Stimulated activated memory B cell treated with anti-CD40 and anti-IgM and Interleukin-4, amounts not matched to agents 10 μg/mL and 1 μg/mL and 100 μg/mL, for 72 hours (primary cell): ENCODE results near the gene TP53.
A peak's percentile ranks its signal among the peaks of the same experiment; 100 is the strongest.
"Not testable (repeated sequence)": the region's sequence is repeated elsewhere in the genome, so short reads cannot be mapped to it uniquely, and the experiment has no call there.

Source experiments
- ATAC-seq: fragments of 150-1000 bp; cut with Tn5 transposase; 2 replicates; pipeline ENCODE4 v1.10.0; 2021
- H3K27ac Mint-ChIP-seq: one replicate; pipeline ENCODE4 v1.8.0; 2022; ENCODE audit warnings: mild to moderate bottlenecking, mixed read lengths
- H3K27me3 Mint-ChIP-seq: one replicate; pipeline ENCODE4 v1.8.0; 2022; ENCODE audit warnings: mixed read lengths
- H3K36me3 Mint-ChIP-seq: one replicate; pipeline ENCODE4 v1.8.0; 2022; ENCODE audit warnings: mixed read lengths
- H3K4me1 Mint-ChIP-seq: one replicate; pipeline ENCODE4 v1.8.0; 2022; ENCODE audit warnings: mixed read lengths
- H3K4me3 Mint-ChIP-seq: one replicate; pipeline ENCODE4 v1.8.0; 2022; ENCODE audit warnings: mild to moderate bottlenecking, moderate library complexity, mixed read lengths
- H3K9me3 Mint-ChIP-seq: one replicate; pipeline ENCODE4 v1.8.0; 2022; ENCODE audit warnings: mixed read lengths

The TP53 gene

DNA sequence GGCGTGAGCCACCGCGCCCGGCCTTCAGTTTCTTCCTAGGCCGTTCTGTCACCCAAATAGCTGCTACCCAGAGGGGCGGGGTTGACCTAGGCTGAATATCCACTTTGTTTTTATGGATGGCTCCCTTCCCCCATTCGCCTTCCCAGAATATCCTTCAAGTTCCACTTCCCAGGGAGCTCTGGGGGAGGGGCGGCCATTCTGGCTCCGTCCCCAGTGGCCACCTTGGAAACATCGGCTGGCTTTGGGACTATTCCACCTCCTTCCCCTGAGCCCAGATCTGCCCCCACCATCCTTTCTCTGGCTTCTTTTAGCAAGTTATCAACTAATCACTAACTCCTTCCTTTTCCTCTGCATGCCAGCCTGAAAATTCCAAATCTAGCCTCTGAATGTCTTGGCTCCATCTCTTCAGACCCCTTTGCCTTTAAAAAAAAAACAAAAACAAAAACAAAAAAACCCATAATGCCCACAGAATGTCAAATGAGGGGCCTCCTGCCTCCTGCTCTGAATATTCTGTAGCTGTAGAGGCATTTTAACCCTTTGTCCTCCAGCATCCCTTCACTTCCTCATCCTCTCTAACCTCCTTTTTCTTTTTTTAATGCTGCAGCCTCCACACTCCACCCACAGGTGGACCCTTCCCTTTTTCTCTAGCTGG, 30.2 kb downstream of the TP53 start:
- H3K27me3 Mint-ChIP-seq: peaks cover 4% of the 10 kb centered on the region
- no peak overlapping the region for H3K27ac Mint-ChIP-seq
- peaks cover 2% of the 10 kb centered on the region for H3K9me3 Mint-ChIP-seq
- H3K4me1 Mint-ChIP-seq: peaks cover 27% of the 10 kb centered on the region
- H3K36me3 Mint-ChIP-seq: peaks cover 5% of the 10 kb centered on the region
- ATAC-seq: no peak
- no peak overlapping the region for H3K4me3 Mint-ChIP-seq

DNA sequence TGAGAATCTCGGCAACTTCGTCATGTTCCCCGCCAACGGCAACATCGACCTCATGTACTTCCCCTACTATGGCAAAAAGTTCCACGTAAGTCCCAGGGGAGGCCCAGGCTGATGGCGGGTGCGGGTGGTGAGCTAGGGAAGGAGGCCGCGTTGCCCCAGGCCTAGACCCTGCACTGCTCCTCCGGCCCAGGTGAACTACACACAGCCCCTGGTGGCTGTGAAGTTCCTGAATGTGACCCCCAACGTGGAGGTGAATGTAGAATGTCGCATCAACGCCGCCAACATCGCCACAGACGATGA, 31.8 kb downstream of the TP53 start:
- H3K4me3 Mint-ChIP-seq: no peak overlapping the region
- ATAC-seq: peak; percentile 65
- peaks cover 2% of the 10 kb centered on the region for H3K9me3 Mint-ChIP-seq
- H3K27ac Mint-ChIP-seq: peak overlapping the region; percentile 57
- H3K4me1 Mint-ChIP-seq: peaks cover 37% of the 10 kb centered on the region
- H3K36me3 Mint-ChIP-seq: peaks cover 5% of the 10 kb centered on the region
- peaks cover 20% of the 10 kb centered on the region for H3K27me3 Mint-ChIP-seq

- peaks cover 25% of the 10 kb centered on the region for H3K27me3 Mint-ChIP-seq
- H3K9me3 Mint-ChIP-seq: peaks cover 2% of the 10 kb centered on the region
- H3K27ac Mint-ChIP-seq: peak overlapping the region; percentile 57
- peaks cover 42% of the 10 kb centered on the region for H3K4me1 Mint-ChIP-seq
- peak; percentile 28 for ATAC-seq
- H3K36me3 Mint-ChIP-seq: peaks cover 5% of the 10 kb centered on the region
- no peak overlapping the region for H3K4me3 Mint-ChIP-seq
Observed at GRCh38 chr17:7654832-7655540, 32.3 kb downstream of the TP53 start.

- H3K4me1 Mint-ChIP-seq: peaks cover 45% of the 10 kb centered on the region
- no peak for ATAC-seq
- H3K27me3 Mint-ChIP-seq: peaks cover 43% of the 10 kb centered on the region
- no peak overlapping the region for H3K27ac Mint-ChIP-seq
- no peak overlapping the region for H3K4me3 Mint-ChIP-seq
- H3K9me3 Mint-ChIP-seq: peaks cover 2% of the 10 kb centered on the region
- peaks cover 5% of the 10 kb centered on the region for H3K36me3 Mint-ChIP-seq
Observed at GRCh38 chr17:7652388-7653356, 34.6 kb downstream of the TP53 start.

DNA sequence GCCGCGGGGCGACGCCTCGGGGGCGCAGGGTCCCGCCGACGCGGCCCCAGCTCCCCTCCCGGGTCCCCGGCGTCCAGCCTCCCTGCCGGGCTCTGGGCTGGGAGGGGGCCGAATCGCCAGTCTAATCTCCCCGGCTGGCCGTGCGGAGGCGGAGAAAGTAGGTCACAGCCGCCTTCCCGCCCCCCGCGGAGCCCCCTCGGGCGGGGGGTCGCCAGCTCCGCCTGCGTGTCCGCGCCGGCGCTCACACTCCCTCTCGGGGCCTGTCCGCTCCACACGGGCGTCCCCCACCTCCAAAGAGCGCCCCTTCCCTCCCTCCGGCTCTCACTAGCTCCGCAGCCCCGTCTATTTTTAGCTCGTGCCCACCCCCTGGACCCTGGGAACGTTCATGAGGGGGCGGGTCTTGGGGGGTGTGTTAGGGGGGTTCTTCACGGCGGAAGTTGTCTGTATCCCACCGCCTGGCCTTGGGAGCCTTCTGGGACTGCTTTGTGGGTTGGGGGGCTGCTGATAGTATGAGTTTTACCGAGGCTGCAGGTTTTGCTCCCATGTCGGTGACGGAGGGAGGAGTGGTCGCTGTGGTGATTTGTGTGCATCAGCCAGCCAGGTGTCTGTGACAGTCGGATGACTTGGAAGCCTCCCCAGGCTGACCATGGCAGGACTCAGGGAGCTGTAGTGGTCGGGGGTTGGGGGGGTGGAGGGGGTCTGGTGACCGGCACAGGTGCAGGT, 35.5 kb downstream of the TP53 start:
- Mint-ChIP-seq H3K27me3 (peaks cover 49% of the 10 kb centered on the region), H3K27ac (no peak overlapping the region)

GRCh38 chr17:7651097-7651664, 36.1 kb downstream of the TP53 start:
- ATAC-seq: no peak
- Mint-ChIP-seq H3K4me1 (peaks cover 33% of the 10 kb centered on the region), H3K4me3 (peak overlapping the region; percentile 79), H3K27ac (peak overlapping the region; percentile 7), H3K27me3 (peaks cover 55% of the 10 kb centered on the region), H3K36me3 (no peaks in the 10 kb centered on the region), H3K9me3 (no peaks in the 10 kb centered on the region)

More for the DNA sequence above, 35.5 kb downstream of the TP53 start:
- Mint-ChIP-seq H3K9me3 (no peaks in the 10 kb centered on the region), H3K36me3 (no peaks in the 10 kb centered on the region), H3K4me3 (peak overlapping the region; percentile 38), H3K4me1 (peaks cover 37% of the 10 kb centered on the region)
- no peak for ATAC-seq

DNA sequence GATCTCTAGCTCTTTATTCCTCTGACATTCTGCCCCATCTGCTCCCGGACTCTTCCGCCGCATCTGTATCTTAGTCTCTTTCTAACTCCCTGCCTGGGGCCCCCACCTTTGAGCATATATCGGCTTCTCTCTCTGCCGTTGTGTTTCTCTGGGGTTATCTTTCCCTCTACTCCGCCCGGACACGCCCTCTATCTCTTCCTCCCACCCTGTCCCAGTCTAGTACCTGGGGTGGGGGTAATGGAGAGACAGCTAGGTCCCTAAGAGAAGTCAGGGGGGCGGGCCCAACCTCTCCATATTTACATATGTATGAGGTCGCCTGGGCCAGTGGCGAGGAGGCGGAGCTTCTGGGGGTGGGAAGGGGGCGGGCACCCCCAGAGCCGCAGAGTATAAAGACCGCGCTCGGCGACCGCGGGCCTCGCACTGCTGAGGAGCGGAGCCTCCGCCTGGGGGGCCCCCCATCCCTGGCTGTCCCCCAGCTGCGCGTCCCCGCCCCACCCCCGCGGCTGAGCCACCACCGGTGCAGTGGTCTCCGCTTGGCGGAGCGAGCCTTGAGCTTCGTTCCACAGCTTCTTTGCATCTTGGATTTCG, 36.7 kb downstream of the TP53 start, which contains the start of gene ATP1B2:
Gene ATP1B2, plus strand, starts transcription at position 418 of the 588 bp plus-strand sequence. CDS start 593 bp downstream, outside the sequence.
- H3K27ac Mint-ChIP-seq: peak within 1 kb of the TSS; percentile 7
- no peaks in the 10 kb centered on the region for H3K36me3 Mint-ChIP-seq
- no peaks in the 10 kb centered on the region for H3K9me3 Mint-ChIP-seq
- H3K4me3 Mint-ChIP-seq: peak within 1 kb of the TSS; percentile 80
- H3K27me3 Mint-ChIP-seq: peaks cover 59% of the 10 kb centered on the region
- ATAC-seq: peak; percentile 80
- H3K4me1 Mint-ChIP-seq: peaks cover 29% of the 10 kb centered on the region

DNA sequence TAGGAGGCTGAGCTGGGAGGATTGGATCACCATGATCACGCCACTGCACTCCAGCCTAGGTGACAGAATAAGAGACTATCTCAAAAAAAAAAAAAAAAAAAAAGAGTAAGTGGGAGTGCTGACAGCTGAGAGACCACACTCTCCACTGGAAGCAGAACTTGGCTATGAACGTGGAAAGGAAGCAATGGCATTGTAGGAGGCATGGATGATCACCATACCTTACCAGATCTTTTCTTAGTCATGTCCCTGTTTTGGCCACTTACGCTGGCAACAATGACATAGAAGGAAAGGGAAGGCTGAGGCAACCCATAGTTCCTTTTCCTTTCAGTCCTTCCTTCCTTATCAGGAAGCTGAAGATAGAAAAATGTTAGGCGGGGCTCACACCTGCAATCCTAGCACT, 40.3 kb downstream of the TP53 start:
- peaks cover 25% of the 10 kb centered on the region for H3K4me1 Mint-ChIP-seq
- H3K27ac Mint-ChIP-seq: no peak overlapping the region
- no peaks in the 10 kb centered on the region for H3K9me3 Mint-ChIP-seq
- peaks cover 54% of the 10 kb centered on the region for H3K27me3 Mint-ChIP-seq
- H3K4me3 Mint-ChIP-seq: no peak overlapping the region
- no peak for ATAC-seq
- H3K36me3 Mint-ChIP-seq: no peaks in the 10 kb centered on the region

DNA sequence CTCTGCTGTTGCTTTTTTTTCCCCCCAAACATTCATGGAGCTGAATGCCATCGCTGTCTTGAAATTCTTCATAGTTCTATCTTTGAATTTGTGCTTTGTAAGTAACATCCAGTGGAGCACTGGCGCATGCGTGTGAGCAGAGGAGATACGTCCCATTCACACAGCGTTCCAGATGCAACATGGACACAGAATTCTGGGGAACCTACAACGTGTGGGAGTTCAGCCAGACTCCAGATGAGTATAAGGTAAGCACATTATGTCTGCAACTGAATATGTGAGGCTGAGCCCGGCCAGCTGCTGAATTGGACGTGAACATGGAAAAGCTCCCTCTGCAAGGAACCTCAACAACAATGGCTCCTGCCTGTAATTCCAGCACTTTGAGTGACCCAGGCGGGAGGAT, 40.8 kb downstream of the TP53 start:
- Mint-ChIP-seq H3K36me3 (no peaks in the 10 kb centered on the region), H3K27ac (no peak overlapping the region), H3K4me3 (no peak overlapping the region), H3K4me1 (peaks cover 25% of the 10 kb centered on the region), H3K9me3 (peaks cover 2% of the 10 kb centered on the region), H3K27me3 (peaks cover 48% of the 10 kb centered on the region)
- no peak for ATAC-seq

GRCh38 chr17:7644775-7645174, 42.5 kb downstream of the TP53 start:
- Mint-ChIP-seq H3K27ac (no peak overlapping the region), H3K36me3 (no peaks in the 10 kb centered on the region), H3K4me1 (peaks cover 9% of the 10 kb centered on the region), H3K9me3 (peaks cover 2% of the 10 kb centered on the region), H3K4me3 (no peak overlapping the region), H3K27me3 (peaks cover 31% of the 10 kb centered on the region)
- peak; percentile 56 for ATAC-seq

GRCh38 chr17:7641635-7642034, 45.7 kb downstream of the TP53 start:
- not testable (repeated sequence) for H3K27ac Mint-ChIP-seq, ATAC-seq, H3K4me3 Mint-ChIP-seq

GRCh38 chr17:7640783-7641182, 46.5 kb downstream of the TP53 start:
- H3K27ac Mint-ChIP-seq: no peak overlapping the region
- H3K9me3 Mint-ChIP-seq: peaks cover 2% of the 10 kb centered on the region
- H3K4me1 Mint-ChIP-seq: peaks cover 14% of the 10 kb centered on the region
- ATAC-seq: no peak
- H3K4me3 Mint-ChIP-seq: no peak overlapping the region
- H3K27me3 Mint-ChIP-seq: no peaks in the 10 kb centered on the region
- H3K36me3 Mint-ChIP-seq: no peaks in the 10 kb centered on the region

More at GRCh38 chr17:7641635-7642034, 45.7 kb downstream of the TP53 start:
- H3K4me1 Mint-ChIP-seq: peaks cover 14% of the 10 kb centered on the region
- not testable (repeated sequence) for H3K36me3 Mint-ChIP-seq, H3K27me3 Mint-ChIP-seq, H3K9me3 Mint-ChIP-seq

GRCh38 chr17:7636163-7636562, 51.1 kb downstream of the TP53 start:
- no peaks in the 10 kb centered on the region for H3K36me3 Mint-ChIP-seq
- no peaks in the 10 kb centered on the region for H3K27me3 Mint-ChIP-seq
- no peaks in the 10 kb centered on the region for H3K9me3 Mint-ChIP-seq
- no peak overlapping the region for H3K4me3 Mint-ChIP-seq
- ATAC-seq: no peak
- peaks cover 6% of the 10 kb centered on the region for H3K4me1 Mint-ChIP-seq
- H3K27ac Mint-ChIP-seq: no peak overlapping the region

- no peaks in the 10 kb centered on the region for H3K27me3 Mint-ChIP-seq
Observed at GRCh38 chr17:7634384-7634783, 52.9 kb downstream of the TP53 start.

More at GRCh38 chr17:7634384-7634783, 52.9 kb downstream of the TP53 start:
- no peak for ATAC-seq
- H3K4me3 Mint-ChIP-seq: no peak overlapping the region
- peaks cover 3% of the 10 kb centered on the region for H3K4me1 Mint-ChIP-seq
- H3K27ac Mint-ChIP-seq: no peak overlapping the region
- H3K36me3 Mint-ChIP-seq: no peaks in the 10 kb centered on the region
- no peaks in the 10 kb centered on the region for H3K9me3 Mint-ChIP-seq
